ENCODE data around the gene ATXN10. TPM values are rescaled to one million over a fixed set of nuclear protein-coding genes. Genes with fewer than 3 reads are reported as not detected.

The ATXN10 gene
- total and polyA plus RNA-seq, 10 of the 15 experiments (the other 5 are each of a cell fraction or from before 2014, with no cell fraction given) = 29.2 to 249 (median 146) TPM

GRCh38 chr22:45771057-45771456 lies 99.4 kb downstream of the ATXN10 start:
- Histone ChIP-seq H3K4me3 (no peak overlapping the region), H2AFZ (ENCODE audit: control insufficient read depth, low read depth, low read length) (no peak overlapping the region), H3K79me2 (ENCODE audit: control insufficient read depth, insufficient read depth, low read length) (peaks cover 32% of the 10 kb centered on the region), H3K9me3 (replicated peaks; ENCODE audit: control insufficient read depth, insufficient read depth, low read length) (no peaks in the 10 kb centered on the region; the same call in 1 of the 3 replicates), H3K27me3 (replicated peaks in 1 of 2; ENCODE audit: control insufficient read depth in 2 of 2, insufficient read depth in 2 of 2, low read length in 1 of 2) (no peaks in the 10 kb centered on the region), H3K27ac (ENCODE audit: control insufficient read depth, insufficient read depth) (no peak overlapping the region), H3K36me3 (ENCODE audit: control insufficient read depth in 2 of 2, insufficient read depth in 2 of 2, low read length in 1 of 2) (peaks cover 4 to 13% of the 10 kb centered on the region in 2 experiments), H3K4me1 (ENCODE audit: control insufficient read depth, insufficient read depth, low read length) (peaks cover 62% of the 10 kb centered on the region), H3K4me2 (ENCODE audit: control insufficient read depth, insufficient read depth) (no peak overlapping the region), H4K20me1 (ENCODE audit: control insufficient read depth, insufficient read depth) (no peaks in the 10 kb centered on the region), H3K9ac (ENCODE audit: control insufficient read depth, insufficient read depth, low read length) (no peak overlapping the region)
- ATAC-seq (no peak), FAIRE-seq (no peak), DNase-seq (ENCODE audit: low read depth, low spot score) (no peak)
- SMC1A ChIA-PET (ENCODE audit: uncharacterized antibody, unreplicated experiment) = interaction anchor here (0.7 to 1.4 kb wide), 4 partner anchors 10 to 72 kb away, joined by 3 to 6 read pairs (median 3); no protein-coding TSS in a partner anchor
- 97% methylated on average over 3 of the region's 3 CpGs for WGBS (ENCODE audit: insufficient coverage, insufficient replicate concordance, low lambda C conversion rate, missing lambda C conversion rate)
- in situ Hi-C loops (cut with MboI) (no loop called here), intact Hi-C loops (cut with micrococcal nuclease; ENCODE audit: unreplicated experiment) (no loop called here)
- POLR2A ChIA-PET = interaction anchor here (0.7 kb wide), 1 partner anchor 87 kb away, joined by 3 read pairs; no protein-coding TSS in a partner anchor
- RAD21 ChIA-PET (ENCODE audit: unreplicated experiment) = no interaction called here
- BruUV-seq (replicated peaks) = no TSS peak
- CTCF ChIA-PET = no interaction called here
- TF ChIP-seq MXI1 (IDR thresholded peaks at IDR 0.05; ENCODE audit: low read depth, low read length) = no peak
- no peak for TF ChIP-seq POLR2AphosphoS5 (IDR thresholded peaks at IDR 0.05; ENCODE audit: low read length)
- no peak for TF ChIP-seq BMI1 (IDR thresholded peaks at IDR 0.05; ENCODE audit: borderline replicate concordance)
- TF ChIP-seq PRDM15 (CRISPR knock-in tag; IDR thresholded peaks at IDR 0.05) = no peak
- TF ChIP-seq NKRF (conservative IDR thresholded peaks at IDR 0.05) = no peak
- no peak for TF ChIP-seq ZBTB4 (CRISPR knock-in tag; IDR thresholded peaks at IDR 0.05)
- no peak for TF ChIP-seq MYB (IDR thresholded peaks at IDR 0.05; ENCODE audit: borderline replicate concordance, low read depth, low read length)
- TF ChIP-seq MTA2 (IDR thresholded peaks at IDR 0.05; ENCODE audit: low read depth) = no peak
- TF ChIP-seq PBX3 (IDR thresholded peaks at IDR 0.05; ENCODE audit: insufficient replicate concordance, low read depth, low read length) = no peak
- no peak for TF ChIP-seq CBX5 (IDR thresholded peaks at IDR 0.05; ENCODE audit: low read depth)
- TF ChIP-seq PKNOX1 (IDR thresholded peaks at IDR 0.05) = no peak
- TF ChIP-seq KDM1A (IDR thresholded peaks at IDR 0.05; ENCODE audit: borderline replicate concordance) = no peak

Measured in GM12878 (cell line).